Activated CD8-positive, alpha-beta memory T cell treated with anti-CD3 and anti-CD28 coated beads, Interleukin-2, amount 50 U/mL, for 1 hour (primary cell): ENCODE results near the gene KRT81.
"Not testable (repeated sequence)": the region's sequence is repeated elsewhere in the genome, so short reads cannot be mapped to it uniquely, and the experiment has no call there.

Source experiments
- DNase-seq: peaks from one replicate; pipeline ENCODE4 v3.0.0-alpha.2; 2020; ENCODE audit errors: extremely low read depth

KRT81 gene

GRCh38 chr12:52274521-52275120 lies 16.7 kb downstream of the KRT81 start, which contains the start of gene KRT86:
Gene KRT86 (plus strand): TSS chr12:52274645. CDS start chr12:52301917, 27,272 bp downstream.
- DNase-seq, result no peak

- no peak for DNase-seq
These were observed 20.2 kb downstream of the KRT81 start for GRCh38 chr12:52271158-52271557.

GRCh38 chr12:52270541-52271070 lies 20.7 kb downstream of the KRT81 start:
- DNase-seq, result no peak

- no peak for DNase-seq
These were observed 23.1 kb downstream of the KRT81 start for GRCh38 chr12:52268212-52268611.

GRCh38 chr12:52267699-52268098 lies 23.6 kb downstream of the KRT81 start:
- DNase-seq, result no peak

GRCh38 chr12:52267266-52267665 lies 24.1 kb downstream of the KRT81 start:
- DNase-seq, result no peak

- no peak for DNase-seq
These were observed 24.8 kb downstream of the KRT81 start for GRCh38 chr12:52266514-52266913.

- no peak for DNase-seq
These were observed 26.9 kb downstream of the KRT81 start for GRCh38 chr12:52264435-52264825.

GRCh38 chr12:52263761-52264434 lies 27.4 kb downstream of the KRT81 start:
- no peak for DNase-seq

- no peak for DNase-seq
These were observed 29.0 kb downstream of the KRT81 start for GRCh38 chr12:52262286-52262685.

- DNase-seq, result no peak
These were observed 30.2 kb downstream of the KRT81 start for GRCh38 chr12:52261208-52261484.

GRCh38 chr12:52260361-52261207 lies 30.8 kb downstream of the KRT81 start:
- no peak for DNase-seq

- no peak for DNase-seq
These were observed 31.6 kb downstream of the KRT81 start for GRCh38 chr12:52259657-52260243.

- no peak for DNase-seq
These were observed 32.9 kb downstream of the KRT81 start for GRCh38 chr12:52258335-52258901.

GRCh38 chr12:52257922-52258321 lies 33.4 kb downstream of the KRT81 start:
- not testable (repeated sequence) for DNase-seq

GRCh38 chr12:52257074-52257551 lies 34.2 kb downstream of the KRT81 start:
- DNase-seq, result no peak

GRCh38 chr12:52256584-52256935 lies 34.8 kb downstream of the KRT81 start:
- DNase-seq, result no peak

- DNase-seq, result no peak
These were observed 35.3 kb downstream of the KRT81 start for GRCh38 chr12:52255926-52256583.

- no peak for DNase-seq
These were observed 36.2 kb downstream of the KRT81 start for GRCh38 chr12:52254965-52255751.

- no peak for DNase-seq
These were observed 37.0 kb downstream of the KRT81 start for GRCh38 chr12:52254180-52254964.
